HepG2 (cell line): Measurements from ENCODE around the gene TTC38. TPM values are rescaled to one million over a fixed set of nuclear protein-coding genes. Genes with fewer than 3 reads are reported as not detected.

Source experiments
- BRD4 ChIP-seq: sonication (generic); formaldehyde crosslinking; IDR thresholded peaks from 2 replicates; pipeline ENCODE4 v1.4.0; 2020; ENCODE audit warnings: missing genetic modification reagents
- CHCHD3 ChIP-seq: sonication (generic); formaldehyde crosslinking; IDR thresholded peaks from 2 replicates; pipeline ENCODE4 v1.8.0; 2022; ENCODE audit warnings: mild to moderate bottlenecking, missing genetic modification reagents, moderate library complexity
- JUNB ChIP-seq: sonication (generic); formaldehyde crosslinking; IDR thresholded peaks from 2 replicates; pipeline ENCODE4 v1.8.0; 2022; ENCODE audit warnings: missing genetic modification reagents, mild to moderate bottlenecking, borderline replicate concordance
- KLF16 ChIP-seq, 2 experiments: sonication (generic) in 1 of 2; formaldehyde crosslinking in 1 of 2; IDR thresholded peaks; 2 replicates each; pipeline versions ENCODE4 v1.6.1 to v1.8.0; 2016 to 2023; ENCODE audit warnings: missing genetic modification reagents in 2 of 2, missing compliant biosample characterization in 1 of 2
- MED8 ChIP-seq: sonication (generic); formaldehyde crosslinking; IDR thresholded peaks from 2 replicates; pipeline ENCODE4 v1.8.1; 2023; ENCODE audit warnings: mild to moderate bottlenecking, missing genetic modification reagents; ENCODE audit not compliant: insufficient replicate concordance
- NFYB ChIP-seq: sonication (generic); formaldehyde crosslinking; IDR thresholded peaks from 2 replicates; pipeline ENCODE4 v1.4.0; 2020; ENCODE audit warnings: missing genetic modification reagents
- TFDP1 ChIP-seq: IDR thresholded peaks from 2 replicates; pipeline ENCODE4 v1.6.1; 2016; ENCODE audit warnings: missing compliant biosample characterization, missing genetic modification reagents, borderline replicate concordance
- ZBTB42 ChIP-seq: sonication (generic); formaldehyde crosslinking; IDR thresholded peaks from 2 replicates; pipeline ENCODE4 v1.5.0; 2020; ENCODE audit warnings: mild to moderate bottlenecking, missing genetic modification reagents
- ZBTB43 ChIP-seq: sonication (generic); formaldehyde crosslinking; conservative IDR thresholded peaks from 2 replicates; pipeline ENCODE4 v1.4.0; 2020; ENCODE audit warnings: missing genetic modification reagents
- ZNF235 ChIP-seq: sonication (generic); formaldehyde crosslinking; IDR thresholded peaks from 2 replicates; pipeline ENCODE4 v1.8.1; 2023; ENCODE audit warnings: mild to moderate bottlenecking, missing genetic modification reagents, borderline replicate concordance
- ZNF256 ChIP-seq: sonication (generic); formaldehyde crosslinking; conservative IDR thresholded peaks from 2 replicates; pipeline ENCODE4 v1.4.0; 2020; ENCODE audit warnings: missing genetic modification reagents
- ZNF883 ChIP-seq: sonication (generic); formaldehyde crosslinking; IDR thresholded peaks from 2 replicates; pipeline ENCODE4 v1.5.1; 2020; ENCODE audit warnings: mild to moderate bottlenecking, missing genetic modification reagents; ENCODE audit errors: not compliant biosample characterization
- polyA plus RNA-seq, 8 experiments: library from polyadenylated mRNA; depleted of rRNA in 3 of 8; stranded (reverse) in 7 of 8; unstranded in 1 of 8; fragments of >200 nt; fragmentation: Illumina TruSeq in 4 of 8; extraction: Trizol in 4 of 8; gene quantifications; 2 replicates each; pipeline versions ENCODE4 v1.2.1 to v1.2.3, GENCODE V29; 2011 to 2016; ENCODE audit warnings: low read depth in 4 of 8, missing spikeins in 1 of 8, mixed read lengths in 1 of 8; ENCODE audit not compliant: insufficient read depth in 1 of 8
- total RNA-seq, 5 experiments: library from RNA; depleted of rRNA; stranded (reverse); fragments of >200 nt; fragmentation: Illumina TruSeq; extraction: Trizol; gene quantifications; 2 replicates each; pipeline ENCODE4 v1.2.3, GENCODE V29; 2016; ENCODE audit warnings: low read depth in 1 of 5
- TF ChIP-seq, protein P1 (sequence below): sonication (generic); formaldehyde crosslinking; conservative IDR thresholded peaks from 2 replicates; pipeline ENCODE4 v1.8.1; 2023; ENCODE audit warnings: missing genetic modification reagents
- TF ChIP-seq, protein P2 (sequence below): sonication (generic); formaldehyde crosslinking; IDR thresholded peaks from 2 replicates; pipeline ENCODE4 v1.9.0; 2021; ENCODE audit warnings: missing genetic modification reagents, borderline replicate concordance
- TF ChIP-seq, protein P3 (sequence below): sonication (generic); formaldehyde crosslinking; IDR thresholded peaks from 2 replicates; pipeline ENCODE4 v1.5.0; 2020; ENCODE audit warnings: missing genetic modification reagents
- TF ChIP-seq, protein P4 (sequence below), 2 experiments: fragments of 450-650 bp in 1 of 2; sonication (generic) in 1 of 2; formaldehyde crosslinking; IDR thresholded peaks; 2 replicates each; pipeline versions ENCODE4 v1.5.0 to v1.8.0; 2020 to 2022; ENCODE audit warnings: mild to moderate bottlenecking in 1 of 2, missing genetic modification reagents in 1 of 2

TTC38 gene
- total and polyA plus RNA-seq, 2 of the 13 experiments (the other 11 are each of a cell fraction or from before 2014, with no cell fraction given) = 101 to 105 TPM

- TF ChIP-seq, protein P1, sequence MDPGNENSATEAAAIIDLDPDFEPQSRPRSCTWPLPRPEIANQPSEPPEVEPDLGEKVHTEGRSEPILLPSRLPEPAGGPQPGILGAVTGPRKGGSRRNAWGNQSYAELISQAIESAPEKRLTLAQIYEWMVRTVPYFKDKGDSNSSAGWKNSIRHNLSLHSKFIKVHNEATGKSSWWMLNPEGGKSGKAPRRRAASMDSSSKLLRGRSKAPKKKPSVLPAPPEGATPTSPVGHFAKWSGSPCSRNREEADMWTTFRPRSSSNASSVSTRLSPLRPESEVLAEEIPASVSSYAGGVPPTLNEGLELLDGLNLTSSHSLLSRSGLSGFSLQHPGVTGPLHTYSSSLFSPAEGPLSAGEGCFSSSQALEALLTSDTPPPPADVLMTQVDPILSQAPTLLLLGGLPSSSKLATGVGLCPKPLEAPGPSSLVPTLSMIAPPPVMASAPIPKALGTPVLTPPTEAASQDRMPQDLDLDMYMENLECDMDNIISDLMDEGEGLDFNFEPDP (CRISPR knock-in tag) = 0 out of 2 replicates have a peak, but pooled peaks have one; percentile 82
- TF ChIP-seq BRD4 (CRISPR knock-in tag) = no peak
- TF ChIP-seq ZNF235 (CRISPR knock-in tag) = peak; percentile 90; the same call in 1 of the 2 replicates
- peak; percentile 81 for TF ChIP-seq MED8 (CRISPR knock-in tag)
- peak; percentile 91 for TF ChIP-seq TFDP1 (CRISPR knock-in tag)
- TF ChIP-seq, protein P2, sequence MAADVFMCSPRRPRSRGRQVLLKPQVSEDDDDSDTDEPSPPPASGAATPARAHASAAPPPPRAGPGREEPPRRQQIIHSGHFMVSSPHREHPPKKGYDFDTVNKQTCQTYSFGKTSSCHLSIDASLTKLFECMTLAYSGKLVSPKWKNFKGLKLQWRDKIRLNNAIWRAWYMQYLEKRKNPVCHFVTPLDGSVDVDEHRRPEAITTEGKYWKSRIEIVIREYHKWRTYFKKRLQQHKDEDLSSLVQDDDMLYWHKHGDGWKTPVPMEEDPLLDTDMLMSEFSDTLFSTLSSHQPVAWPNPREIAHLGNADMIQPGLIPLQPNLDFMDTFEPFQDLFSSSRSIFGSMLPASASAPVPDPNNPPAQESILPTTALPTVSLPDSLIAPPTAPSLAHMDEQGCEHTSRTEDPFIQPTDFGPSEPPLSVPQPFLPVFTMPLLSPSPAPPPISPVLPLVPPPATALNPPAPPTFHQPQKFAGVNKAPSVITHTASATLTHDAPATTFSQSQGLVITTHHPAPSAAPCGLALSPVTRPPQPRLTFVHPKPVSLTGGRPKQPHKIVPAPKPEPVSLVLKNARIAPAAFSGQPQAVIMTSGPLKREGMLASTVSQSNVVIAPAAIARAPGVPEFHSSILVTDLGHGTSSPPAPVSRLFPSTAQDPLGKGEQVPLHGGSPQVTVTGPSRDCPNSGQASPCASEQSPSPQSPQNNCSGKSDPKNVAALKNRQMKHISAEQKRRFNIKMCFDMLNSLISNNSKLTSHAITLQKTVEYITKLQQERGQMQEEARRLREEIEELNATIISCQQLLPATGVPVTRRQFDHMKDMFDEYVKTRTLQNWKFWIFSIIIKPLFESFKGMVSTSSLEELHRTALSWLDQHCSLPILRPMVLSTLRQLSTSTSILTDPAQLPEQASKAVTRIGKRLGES (CRISPR knock-in tag) = no peak
- peak; percentile 82 for TF ChIP-seq ZBTB43
- TF ChIP-seq NFYB (CRISPR knock-in tag) = peak; percentile 71
- no peak for TF ChIP-seq JUNB (CRISPR knock-in tag)
- peak in 1 of 2 experiments; percentile 77; a peak in 2 of 4 replicates for TF ChIP-seq KLF16 (CRISPR knock-in tag; IDR thresholded peaks at IDR 0.05)
- no peak for TF ChIP-seq CHCHD3 (CRISPR knock-in tag)
- TF ChIP-seq, protein P3, sequence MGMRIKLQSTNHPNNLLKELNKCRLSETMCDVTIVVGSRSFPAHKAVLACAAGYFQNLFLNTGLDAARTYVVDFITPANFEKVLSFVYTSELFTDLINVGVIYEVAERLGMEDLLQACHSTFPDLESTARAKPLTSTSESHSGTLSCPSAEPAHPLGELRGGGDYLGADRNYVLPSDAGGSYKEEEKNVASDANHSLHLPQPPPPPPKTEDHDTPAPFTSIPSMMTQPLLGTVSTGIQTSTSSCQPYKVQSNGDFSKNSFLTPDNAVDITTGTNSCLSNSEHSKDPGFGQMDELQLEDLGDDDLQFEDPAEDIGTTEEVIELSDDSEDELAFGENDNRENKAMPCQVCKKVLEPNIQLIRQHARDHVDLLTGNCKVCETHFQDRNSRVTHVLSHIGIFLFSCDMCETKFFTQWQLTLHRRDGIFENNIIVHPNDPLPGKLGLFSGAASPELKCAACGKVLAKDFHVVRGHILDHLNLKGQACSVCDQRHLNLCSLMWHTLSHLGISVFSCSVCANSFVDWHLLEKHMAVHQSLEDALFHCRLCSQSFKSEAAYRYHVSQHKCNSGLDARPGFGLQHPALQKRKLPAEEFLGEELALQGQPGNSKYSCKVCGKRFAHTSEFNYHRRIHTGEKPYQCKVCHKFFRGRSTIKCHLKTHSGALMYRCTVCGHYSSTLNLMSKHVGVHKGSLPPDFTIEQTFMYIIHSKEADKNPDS (CRISPR knock-in tag) = 0 out of 2 replicates have a peak, but pooled peaks have one; percentile 14
- peak; percentile 83 for TF ChIP-seq ZNF883 (CRISPR knock-in tag)
- no peak; the same call in 1 of the 2 replicates for TF ChIP-seq ZBTB42 (CRISPR knock-in tag)
- no peak for TF ChIP-seq ZNF256
- TF ChIP-seq, protein P4, sequence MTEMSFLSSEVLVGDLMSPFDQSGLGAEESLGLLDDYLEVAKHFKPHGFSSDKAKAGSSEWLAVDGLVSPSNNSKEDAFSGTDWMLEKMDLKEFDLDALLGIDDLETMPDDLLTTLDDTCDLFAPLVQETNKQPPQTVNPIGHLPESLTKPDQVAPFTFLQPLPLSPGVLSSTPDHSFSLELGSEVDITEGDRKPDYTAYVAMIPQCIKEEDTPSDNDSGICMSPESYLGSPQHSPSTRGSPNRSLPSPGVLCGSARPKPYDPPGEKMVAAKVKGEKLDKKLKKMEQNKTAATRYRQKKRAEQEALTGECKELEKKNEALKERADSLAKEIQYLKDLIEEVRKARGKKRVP (CRISPR knock-in tag; IDR thresholded peaks at IDR 0.05) = peak in 1 of 2 experiments; percentile 47; a peak in 1 of 4 replicates
Observed at GRCh38 chr22:46250035-46250782, 17.6 kb upstream of the TTC38 start, which contains the start of gene CDPF1 (continued).
